B cell (primary cell): ENCODE results near the gene IFT52. TPM values are rescaled to one million over a fixed set of nuclear protein-coding genes. Genes with fewer than 3 reads are reported as not detected.

Source experiments
- ATAC-seq: fragments of 200-7000 bp; cut with Tn5 transposase; one replicate; pipeline ENCODE4 v1.10.0; 2021; ENCODE audit warnings: low read depth, mild to moderate bottlenecking, moderate number of reproducible peaks, moderate library complexity
- CTCF ChIA-PET: fragments of 350-600 bp; sonication (Branson Sonifier 250); formaldehyde crosslinking; loops from one replicate; lab custom pipeline; 2021; ENCODE audit warnings: antibody characterized with exemption, inconsistent platforms; lab: Charles Lee
- POLR2A ChIA-PET: fragments of 350-600 bp; sonication (Branson Sonifier 250); formaldehyde crosslinking; loops from one replicate; lab custom pipeline; 2021; ENCODE audit warnings: antibody characterized with exemption; lab: Charles Lee
- DNase-seq: peaks from one replicate; pipeline ENCODE4 v3.0.0; 2013
- H2AFZ ChIP-seq: 2 replicates; pipeline ENCODE4 v1.6.1; 2012; ENCODE audit warnings: mild to moderate bottlenecking, low read depth, low read length; ENCODE audit not compliant: insufficient read depth, poor library complexity, severe bottlenecking
- H3K27ac ChIP-seq, 2 donors: 1 replicate in 1 of 2; 2 replicates in 1 of 2; pipeline ENCODE4 v1.5.1; 2012 to 2013; ENCODE audit warnings: low read length in 2 of 2, mild to moderate bottlenecking in 2 of 2, moderate library complexity in 1 of 2
- H3K27me3 ChIP-seq, 4 experiments: fragments of 200-600 bp in 1 of 4; sonication (generic) in 1 of 4; replicated peaks in 1 of 4; 1 replicate in 2 of 4; 2 replicates in 2 of 4; pipeline versions ENCODE4 v1.6.1 to v1.7.0; 2013 to 2016; ENCODE audit warnings: low read length in 3 of 4, mild to moderate bottlenecking in 2 of 4, mixed read lengths in 1 of 4, moderate library complexity in 1 of 4; ENCODE audit not compliant: insufficient read depth in 4 of 4, control insufficient read depth in 3 of 4; ENCODE audit errors: control extremely low read depth in 1 of 4
- H3K36me3 ChIP-seq, 2 experiments: replicated peaks in 1 of 2; 1 replicate in 1 of 2; 2 replicates in 1 of 2; pipeline versions ENCODE4 v1.6.1 to v1.7.1; 2013; ENCODE audit warnings: low read length in 1 of 2; ENCODE audit not compliant: insufficient read depth in 2 of 2, control insufficient read depth in 1 of 2; ENCODE audit errors: control extremely low read depth in 1 of 2, extremely low read depth in 1 of 2
- H3K4me1 ChIP-seq, 2 donors: fragments of 200-600 bp in 1 of 2; sonication (generic) in 1 of 2; 1 replicate in 1 of 2; 2 replicates in 1 of 2; pipeline versions ENCODE4 v1.5.1 to v1.6.1; 2013 to 2017; ENCODE audit warnings: low read length in 2 of 2; ENCODE audit not compliant: control insufficient read depth in 2 of 2, insufficient read depth in 2 of 2
- H3K4me2 ChIP-seq: replicated peaks from 2 replicates; pipeline ENCODE3; 2012; ENCODE audit warnings: mild to moderate bottlenecking, low read depth, low read length; ENCODE audit not compliant: poor library complexity, severe bottlenecking
- H3K4me3 ChIP-seq, 5 experiments: fragments of 200-600 bp in 1 of 5; sonication (generic) in 1 of 5; 1 replicate in 3 of 5; 2 replicates in 2 of 5; pipeline versions ENCODE4 v1.5.1 to v1.7.0; 2011 to 2016; ENCODE audit warnings: low read length in 4 of 5, mild to moderate bottlenecking in 4 of 5, low read depth in 2 of 5, control low read depth in 1 of 5, moderate library complexity in 1 of 5; ENCODE audit not compliant: insufficient read depth in 1 of 5; ENCODE audit errors: control extremely low read depth in 1 of 5, extremely low read depth in 1 of 5
- H3K79me2 ChIP-seq: fragments of 200-600 bp; sonication (generic); one replicate; pipeline ENCODE4 v1.6.0; 2016; ENCODE audit warnings: low read length; ENCODE audit not compliant: control insufficient read depth, insufficient read depth
- H3K9ac ChIP-seq: fragments of 200-600 bp; sonication (generic); 2 replicates; pipeline ENCODE4 v1.6.1; 2017; ENCODE audit warnings: mild to moderate bottlenecking, low read length, moderate library complexity
- H3K9me3 ChIP-seq, 3 donors: one replicate each; pipeline versions ENCODE4 v1.6.1 to v1.7.1; 2013; ENCODE audit warnings: low read length in 2 of 3; ENCODE audit not compliant: control insufficient read depth in 2 of 3, insufficient read depth in 1 of 3; ENCODE audit errors: control extremely low read depth in 1 of 3
- H4K20me1 ChIP-seq: 2 replicates; pipeline ENCODE4 v1.6.0; 2012; ENCODE audit warnings: mild to moderate bottlenecking, low read length; ENCODE audit not compliant: insufficient read depth, control insufficient read depth, poor library complexity, severe bottlenecking
- H3K27ac Mint-ChIP-seq: one replicate; pipeline ENCODE4 v1.8.0; 2021; ENCODE audit warnings: mixed read lengths
- H3K27me3 Mint-ChIP-seq: one replicate; pipeline ENCODE4 v1.8.0; 2021; ENCODE audit warnings: mixed read lengths
- H3K4me1 Mint-ChIP-seq: one replicate; pipeline ENCODE4 v1.8.0; 2021; ENCODE audit warnings: mixed read lengths
- H3K4me3 Mint-ChIP-seq: one replicate; pipeline ENCODE4 v1.8.0; 2021; ENCODE audit warnings: mixed read lengths
- H3K9me3 Mint-ChIP-seq: one replicate; pipeline ENCODE4 v1.8.0; 2022; ENCODE audit warnings: mixed read lengths; ENCODE audit not compliant: insufficient read depth
- EZH2 ChIP-seq: IDR thresholded peaks from 2 replicates; pipeline ENCODE4 v1.6.1; 2012; ENCODE audit warnings: borderline replicate concordance, low read depth, mild to moderate bottlenecking, moderate library complexity, low read length; ENCODE audit not compliant: insufficient read depth, poor library complexity, severe bottlenecking
- WGBS: methylation state at CpG from one replicate; pipeline ENCODE4 v1.1.5; 2013; ENCODE audit warnings: missing lambda C conversion rate; ENCODE audit not compliant: insufficient coverage; 5-methylcytosine and 5-hydroxymethylcytosine counted together
- intact Hi-C: fragments of 100-400 bp; cut with micrococcal nuclease; formaldehyde crosslinking; loops from one replicate; pipeline ENCODE4 v1.10.0; 2022
- polyA plus RNA-seq: library from polyadenylated mRNA; depleted of rRNA; stranded (reverse); fragments of >200 nt; gene quantifications from 2 replicates; pipeline ENCODE4 v1.2.3, GENCODE V29; 2012
- total RNA-seq, 2 donors: library from RNA; stranded (reverse); fragments of 120-200 nt in 1 of 2; gene quantifications; 1 replicate in 1 of 2; 2 replicates in 1 of 2; pipeline versions ENCODE4 v1.2.3 to v1.2.4, GENCODE V29; 2013 to 2022
- TF ChIP-seq, protein P1 (sequence below): fragments of 200-600 bp; IDR thresholded peaks from one replicate; pipeline ENCODE4 v1.8.0; 2022; ENCODE audit warnings: antibody characterized with exemption, mild to moderate bottlenecking

IFT52 gene
- total and polyA plus RNA-seq, 2 donors (not counting 1 experiment from before 2014, with no cell fraction given): 16.7 to 18.4 TPM

DNA sequence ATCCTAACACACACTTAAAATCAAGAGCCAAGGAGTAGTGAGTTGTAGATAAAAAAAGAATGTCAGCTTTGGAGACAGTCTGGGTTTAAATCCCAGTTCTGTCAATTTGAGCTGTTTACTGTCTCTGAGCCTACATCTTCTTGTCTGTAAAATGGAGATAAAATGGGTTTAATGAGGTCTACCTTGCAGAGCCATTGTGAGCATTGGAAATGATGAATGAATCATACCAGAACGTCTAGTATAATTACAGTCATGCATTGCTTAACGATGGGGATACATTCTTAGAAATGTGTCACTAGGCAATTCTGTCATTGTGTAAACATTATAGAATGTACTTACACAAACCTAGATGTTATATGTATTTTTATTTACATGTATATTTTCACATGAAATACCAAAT, 49.5 kb upstream of the IFT52 start:
- CTCF ChIA-PET: interaction anchor here (1.2 to 7.5 kb wide), 3 partner anchors 36 to 150 kb away, joined by 3 to 273 read pairs (median 3); no protein-coding TSS in a partner anchor

DNA sequence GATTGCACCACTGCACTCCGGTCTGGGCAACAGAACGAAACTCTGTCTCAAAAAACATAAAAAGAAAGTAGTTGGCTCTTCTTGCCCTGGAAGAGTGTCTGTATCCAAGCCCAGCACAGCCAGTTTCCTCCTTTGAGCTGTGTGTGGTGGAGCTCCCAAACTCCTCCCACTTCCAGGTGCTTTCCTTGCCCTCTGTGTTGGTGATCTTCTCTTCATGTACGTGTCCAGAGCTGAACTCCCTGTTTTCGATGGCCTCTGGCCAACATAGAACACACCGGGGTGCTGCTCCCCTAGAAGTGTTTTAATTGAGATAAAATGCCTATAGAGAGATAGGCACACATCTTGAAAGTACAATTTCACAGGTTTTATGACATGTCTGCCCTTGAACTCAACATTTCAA, 48.6 kb upstream of the IFT52 start:
- 100% methylated on average over 1 of the region's 5 CpGs for WGBS
- H3K27me3 Mint-ChIP-seq: no peaks in the 10 kb centered on the region
- Histone ChIP-seq H3K27ac (no peak overlapping the region), H3K4me3 (no peak overlapping the region), H3K79me2 (no peaks in the 10 kb centered on the region), H3K4me1 (peaks cover 0 to 4% of the 10 kb centered on the region in 2 donors), H2AFZ (no peak overlapping the region), H3K9ac (no peak overlapping the region), H3K4me2 (no peak overlapping the region), H3K27me3 (no peaks in the 10 kb centered on the region), H3K9me3 (no peaks in the 10 kb centered on the region), H3K36me3 (peaks cover 0 to 2% of the 10 kb centered on the region in 2 experiments), H4K20me1 (no peaks in the 10 kb centered on the region)
- H3K4me3 Mint-ChIP-seq: no peak overlapping the region
- H3K27ac Mint-ChIP-seq: no peak overlapping the region
- H3K4me1 Mint-ChIP-seq: peaks cover 2% of the 10 kb centered on the region
- intact Hi-C loops: no loop called here
- POLR2A ChIA-PET: no interaction called here
- ATAC-seq: no peak
- CTCF ChIA-PET: interaction anchor here (0.6 kb wide), 1 partner anchor 71 kb away, joined by 3 read pairs; no protein-coding TSS in a partner anchor
- no peak for TF ChIP-seq EZH2
- TF ChIP-seq, protein P1, sequence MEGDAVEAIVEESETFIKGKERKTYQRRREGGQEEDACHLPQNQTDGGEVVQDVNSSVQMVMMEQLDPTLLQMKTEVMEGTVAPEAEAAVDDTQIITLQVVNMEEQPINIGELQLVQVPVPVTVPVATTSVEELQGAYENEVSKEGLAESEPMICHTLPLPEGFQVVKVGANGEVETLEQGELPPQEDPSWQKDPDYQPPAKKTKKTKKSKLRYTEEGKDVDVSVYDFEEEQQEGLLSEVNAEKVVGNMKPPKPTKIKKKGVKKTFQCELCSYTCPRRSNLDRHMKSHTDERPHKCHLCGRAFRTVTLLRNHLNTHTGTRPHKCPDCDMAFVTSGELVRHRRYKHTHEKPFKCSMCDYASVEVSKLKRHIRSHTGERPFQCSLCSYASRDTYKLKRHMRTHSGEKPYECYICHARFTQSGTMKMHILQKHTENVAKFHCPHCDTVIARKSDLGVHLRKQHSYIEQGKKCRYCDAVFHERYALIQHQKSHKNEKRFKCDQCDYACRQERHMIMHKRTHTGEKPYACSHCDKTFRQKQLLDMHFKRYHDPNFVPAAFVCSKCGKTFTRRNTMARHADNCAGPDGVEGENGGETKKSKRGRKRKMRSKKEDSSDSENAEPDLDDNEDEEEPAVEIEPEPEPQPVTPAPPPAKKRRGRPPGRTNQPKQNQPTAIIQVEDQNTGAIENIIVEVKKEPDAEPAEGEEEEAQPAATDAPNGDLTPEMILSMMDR: no peak
- DNase-seq: no peak
- H3K9me3 Mint-ChIP-seq: no peaks in the 10 kb centered on the region

More for the DNA sequence above, 49.5 kb upstream of the IFT52 start:
- Histone ChIP-seq H4K20me1 (no peaks in the 10 kb centered on the region), H3K4me1 (peaks cover 0 to 4% of the 10 kb centered on the region in 2 donors), H3K27ac (no peak overlapping the region), H2AFZ (no peak overlapping the region), H3K79me2 (no peaks in the 10 kb centered on the region), H3K9ac (no peak overlapping the region), H3K4me3 (no peak overlapping the region), H3K27me3 (no peaks in the 10 kb centered on the region), H3K9me3 (no peaks in the 10 kb centered on the region), H3K36me3 (peaks cover 0 to 6% of the 10 kb centered on the region in 2 experiments), H3K4me2 (no peak overlapping the region)
- no peak for TF ChIP-seq EZH2
- TF ChIP-seq, protein P1: no peak
- H3K9me3 Mint-ChIP-seq: no peaks in the 10 kb centered on the region
- no peak overlapping the region for H3K4me3 Mint-ChIP-seq
- POLR2A ChIA-PET: no interaction called here
- peaks cover 2% of the 10 kb centered on the region for H3K4me1 Mint-ChIP-seq
- H3K27ac Mint-ChIP-seq: no peak overlapping the region
- no peaks in the 10 kb centered on the region for H3K27me3 Mint-ChIP-seq
- ATAC-seq (no peak), DNase-seq (no peak)
- no CpG with 5 or more reads among the region's 2 CpGs for WGBS
- intact Hi-C loops: no loop called here
